Heart right ventricle (tissue), 16 donors: ENCODE results near the gene GSS. TPM values are rescaled to one million over a fixed set of nuclear protein-coding genes. Genes with fewer than 3 reads are reported as not detected.

Source experiments
- ATAC-seq, 8 donors: fragments of 200-7000 bp; cut with Tn5 transposase; one replicate each; pipeline ENCODE4 v1.9.1; 2020; ENCODE audit warnings: mild to moderate bottlenecking in 8 of 8, moderate library complexity in 8 of 8, moderate number of reproducible peaks in 1 of 8
- DNase-seq, 2 donors: peaks; one replicate each; pipeline ENCODE4 v3.0.0-alpha.2; 2020
- H3K27ac ChIP-seq, 10 donors: fragments of 200-600 bp; sonication (generic) in 2 of 10; one replicate each; pipeline versions ENCODE4 v1.5.0 to v1.8.0; 2020 to 2022; ENCODE audit warnings: mild to moderate bottlenecking in 3 of 10
- H3K27me3 ChIP-seq, 7 donors: fragments of 200-600 bp; one replicate each; pipeline ENCODE4 v1.8.0; 2021 to 2022; ENCODE audit warnings: mild to moderate bottlenecking in 2 of 7
- H3K36me3 ChIP-seq, 9 donors: fragments of 200-600 bp; sonication (generic) in 1 of 9; one replicate each; pipeline versions ENCODE4 v1.5.0 to v1.8.0; 2020 to 2022; ENCODE audit warnings: mild to moderate bottlenecking in 2 of 9
- H3K4me1 ChIP-seq, 9 donors: fragments of 200-600 bp; sonication (generic) in 1 of 9; one replicate each; pipeline versions ENCODE4 v1.5.0 to v1.8.0; 2020 to 2022; ENCODE audit warnings: mild to moderate bottlenecking in 4 of 9
- H3K4me3 ChIP-seq, 10 donors: fragments of 200-600 bp; sonication (generic) in 2 of 10; one replicate each; pipeline versions ENCODE4 v1.5.0 to v1.8.0; 2020 to 2022; ENCODE audit warnings: mild to moderate bottlenecking in 7 of 10, moderate library complexity in 2 of 10
- H3K9me3 ChIP-seq, 11 donors: fragments of 200-600 bp in 10 of 11; sonication (generic) in 2 of 11; one replicate each; pipeline versions ENCODE4 v1.5.0 to v1.8.0; 2013 to 2022; ENCODE audit warnings: mild to moderate bottlenecking in 2 of 11, control low read depth in 1 of 11, moderate library complexity in 1 of 11
- WGBS, 2 donors: extraction: QIAGEN DNeasy Blood & Tissue Kit; methylation state at CpG; one replicate each; pipeline ENCODE4 v1.1.7; 2013; ENCODE audit warnings: inconsistent platforms in 1 of 2; 5-methylcytosine and 5-hydroxymethylcytosine counted together
- intact Hi-C, 10 donors: fragments of 100-400 bp; cut with DNase I; formaldehyde crosslinking; loops; one replicate each; pipeline versions ENCODE4 v1.11.1 to v1.14.2; 2022
- polyA plus RNA-seq, 2 donors: library from polyadenylated mRNA; stranded (reverse); fragments of 200-250 nt; gene quantifications; one replicate each; pipeline ENCODE4 v1.2.3, GENCODE V29; 2013
- total RNA-seq, 10 donors: library from RNA; stranded (reverse); fragmentation: NEBNext Ultra II Directional in 3 of 10; extraction: Animal tissue kit (Norgen Biotek cat#: 25700) in 3 of 10; gene quantifications; one replicate each; pipeline versions ENCODE4 v1.2.1 to v1.2.4, GENCODE V29; 2021 to 2023
- TF ChIP-seq, protein P1 (sequence below), 9 donors: fragments of 200-600 bp; sonication (generic) in 2 of 9; IDR thresholded peaks; one replicate each; pipeline versions ENCODE4 v1.5.0 to v1.8.0; 2021 to 2022; ENCODE audit warnings: antibody characterized with exemption in 9 of 9, mild to moderate bottlenecking in 5 of 9, moderate library complexity in 1 of 9
- donor health status: Arrhythmogenic right ventricular cardiomyopathy.
- donor health status: ischemic (EF 13 %, LVEDD 7.1; RV severe dilation, severe dysfunction).
- donor health status: healthy with polysubstance abuse.
- donor health status: DM: no; HTN: yes; CAD: no.
- donor health status: DM: no; HTN: no; CAD: no.
- donor health status: ischemic (EF 25% LVEDD 6.9; RV normal size, moderate dysfunction).
- donor health status: ischemic (EF 25% LVEDD 5.7; RV mildly dilated, moderate dysfunction).
- donor health status: healthy.
- donor health status: DM: yes; HTN: yes; CAD: no.
- donor health status: Ischemic cardiomyopathy.
- donor health status: ischemic (EF 35%, LVEDD 5.7; RV mildly dilated, moderate dysfunction).
- donor health status: nonischemic (EF 11% LVEDD 7.7; RV severe dilation, severe dysfunction).
- donor health status: DM: yes; HTN: yes; CAD: no.
- donor health status: PGD.
- donor health status: ischemic (EF 29% LVEDD 5.4; RV normal size, mild dysfunction).
- donor health status: nonischemic (EF 23%, LVEDD 6.1; RV moderate dilation, normal function).

The GSS gene
- total and polyA plus RNA-seq, 12 donors, result 20.0 to 60.4 (median 25.9) TPM

DNA sequence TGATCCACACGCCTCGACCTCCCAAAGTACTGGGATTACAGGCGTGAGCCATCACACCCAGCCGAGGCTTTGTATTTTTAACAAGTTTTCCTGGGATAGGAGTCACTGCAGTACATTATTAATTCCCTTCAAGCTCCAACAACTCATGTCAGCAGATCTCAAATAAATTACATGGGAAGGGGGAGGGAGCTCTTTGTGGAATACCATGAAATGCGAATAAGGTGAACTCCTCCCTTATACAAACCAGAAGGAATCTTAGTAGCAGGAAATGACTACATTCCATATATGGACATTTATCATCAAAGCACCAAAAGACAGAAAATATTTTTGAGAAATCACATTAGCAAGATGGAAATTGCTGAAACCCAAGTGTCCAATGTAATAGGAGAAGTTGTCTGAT, 2.9 kb downstream of the GSS start:
- DNase-seq, result no peak
- 63 to 72% methylated on average over 5 of the region's 5 CpGs for WGBS, 2 donors
- Histone ChIP-seq H3K27ac (peak overlapping the region in 9 of 10 donors; percentile 19 to 98 (median 64)), H3K4me1 (peaks cover 0 to 46% (median 23%) of the 10 kb centered on the region in 9 donors), H3K4me3 (no peak overlapping the region), H3K9me3 (no peaks in the 10 kb centered on the region), H3K27me3 (no peaks in the 10 kb centered on the region), H3K36me3 (peaks cover 0 to 38% (median 0%) of the 10 kb centered on the region in 9 donors)
- TF ChIP-seq, protein P1, sequence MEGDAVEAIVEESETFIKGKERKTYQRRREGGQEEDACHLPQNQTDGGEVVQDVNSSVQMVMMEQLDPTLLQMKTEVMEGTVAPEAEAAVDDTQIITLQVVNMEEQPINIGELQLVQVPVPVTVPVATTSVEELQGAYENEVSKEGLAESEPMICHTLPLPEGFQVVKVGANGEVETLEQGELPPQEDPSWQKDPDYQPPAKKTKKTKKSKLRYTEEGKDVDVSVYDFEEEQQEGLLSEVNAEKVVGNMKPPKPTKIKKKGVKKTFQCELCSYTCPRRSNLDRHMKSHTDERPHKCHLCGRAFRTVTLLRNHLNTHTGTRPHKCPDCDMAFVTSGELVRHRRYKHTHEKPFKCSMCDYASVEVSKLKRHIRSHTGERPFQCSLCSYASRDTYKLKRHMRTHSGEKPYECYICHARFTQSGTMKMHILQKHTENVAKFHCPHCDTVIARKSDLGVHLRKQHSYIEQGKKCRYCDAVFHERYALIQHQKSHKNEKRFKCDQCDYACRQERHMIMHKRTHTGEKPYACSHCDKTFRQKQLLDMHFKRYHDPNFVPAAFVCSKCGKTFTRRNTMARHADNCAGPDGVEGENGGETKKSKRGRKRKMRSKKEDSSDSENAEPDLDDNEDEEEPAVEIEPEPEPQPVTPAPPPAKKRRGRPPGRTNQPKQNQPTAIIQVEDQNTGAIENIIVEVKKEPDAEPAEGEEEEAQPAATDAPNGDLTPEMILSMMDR (IDR thresholded peaks at IDR 0.05), result no peak
- intact Hi-C loops, result no loop called here
- ATAC-seq, result no peak

DNA sequence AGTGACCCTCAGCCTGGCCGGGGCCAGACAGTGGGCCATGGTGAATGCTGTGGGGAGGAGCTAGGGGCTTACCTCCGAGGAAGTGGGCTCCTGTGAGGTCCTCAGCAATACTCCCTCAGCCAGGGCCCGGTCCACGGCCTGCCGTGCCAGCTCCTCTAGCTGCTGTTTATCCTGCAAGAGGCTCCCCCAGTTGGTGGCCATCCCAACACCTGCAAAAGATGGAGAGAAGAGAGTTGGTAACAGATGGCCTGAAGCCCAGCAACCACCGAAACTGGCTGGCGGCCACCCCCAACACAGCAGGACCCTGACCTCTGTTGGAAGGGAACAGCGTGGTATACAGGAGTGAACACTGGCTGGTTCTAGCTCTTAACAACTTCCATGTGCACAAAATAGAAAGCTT, 4.0 kb downstream of the GSS start:
- no peaks in the 10 kb centered on the region for H3K27me3 ChIP-seq
- peaks cover 0 to 42% (median 0%) of the 10 kb centered on the region in 9 donors for H3K36me3 ChIP-seq
- TF ChIP-seq, protein P1 (IDR thresholded peaks at IDR 0.05), result no peak
- H3K4me1 ChIP-seq, result peaks cover 0 to 46% (median 23%) of the 10 kb centered on the region in 9 donors
- intact Hi-C loops, result no loop called here
- no peak overlapping the region for H3K4me3 ChIP-seq
- 58 to 65% methylated on average over 8 of the region's 8 CpGs for WGBS, 2 donors
- H3K27ac ChIP-seq, result peak overlapping the region in 6 of 10 donors; percentile 40 to 96 (median 64)
- H3K9me3 ChIP-seq, result no peaks in the 10 kb centered on the region
- no peak for ATAC-seq
- DNase-seq, result peak; percentile 27 to 39

DNA sequence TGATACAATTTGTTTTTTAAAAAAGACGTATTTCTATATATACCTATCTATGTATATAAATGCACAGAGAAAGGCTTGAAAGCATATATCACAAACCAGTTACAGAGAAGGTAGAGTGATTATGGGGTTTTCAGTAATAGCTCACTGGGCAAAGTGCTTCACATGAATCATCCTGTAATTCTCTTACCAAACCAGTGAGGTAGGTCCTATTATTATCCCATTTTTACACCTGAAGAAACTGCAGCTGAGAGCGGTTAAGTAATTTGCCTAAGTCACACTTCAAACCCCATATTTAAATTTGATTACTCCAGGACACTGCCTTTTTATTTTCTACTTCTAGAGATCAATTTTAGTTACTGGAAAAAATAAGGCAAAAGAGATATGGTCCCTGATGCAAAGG, 4.4 kb downstream of the GSS start:
- TF ChIP-seq, protein P1 (IDR thresholded peaks at IDR 0.05), result no peak
- peaks cover 0 to 46% (median 0%) of the 10 kb centered on the region in 9 donors for H3K36me3 ChIP-seq
- peaks cover 0 to 45% (median 22%) of the 10 kb centered on the region in 9 donors for H3K4me1 ChIP-seq
- intact Hi-C loops, result no loop called here
- H3K27ac ChIP-seq, result peak overlapping the region in 6 of 10 donors; percentile 40 to 96 (median 64)
- H3K9me3 ChIP-seq, result no peaks in the 10 kb centered on the region
- DNase-seq (no peak), ATAC-seq (no peak)
- no peak overlapping the region for H3K4me3 ChIP-seq
- no peaks in the 10 kb centered on the region for H3K27me3 ChIP-seq
- 90 to 95% methylated on average over 2 of the region's 2 CpGs for WGBS, 2 donors

DNA sequence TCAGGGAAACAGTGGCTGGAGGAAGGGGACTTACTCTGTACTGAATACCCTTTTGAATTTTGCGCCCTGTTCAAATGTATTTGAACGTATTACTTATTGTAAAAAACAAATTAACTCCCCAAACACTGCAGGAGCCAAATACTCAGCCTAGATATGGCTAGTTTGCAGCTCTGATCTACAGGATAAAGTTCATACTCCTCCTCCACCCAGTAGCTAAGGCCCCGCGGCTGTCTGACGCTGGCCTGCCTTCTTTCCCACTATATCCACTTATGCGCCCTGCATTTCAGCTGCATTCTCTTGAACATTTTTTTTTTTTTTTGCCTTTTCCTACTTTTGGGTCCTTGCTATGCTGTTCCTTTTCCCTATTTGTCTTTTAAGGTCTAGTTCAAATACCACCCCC, 6.5 kb downstream of the GSS start:
- 90 to 94% methylated on average over 6 of the region's 6 CpGs for WGBS, 2 donors
- H3K4me1 ChIP-seq, result peaks cover 3 to 39% (median 10%) of the 10 kb centered on the region in 9 donors
- DNase-seq (no peak), ATAC-seq (no peak)
- TF ChIP-seq, protein P1 (IDR thresholded peaks at IDR 0.05), result no peak
- H3K36me3 ChIP-seq, result peaks cover 0 to 66% (median 7%) of the 10 kb centered on the region in 9 donors
- intact Hi-C loops, result no loop called here
- H3K27me3 ChIP-seq, result no peaks in the 10 kb centered on the region
- H3K27ac ChIP-seq, result no peak overlapping the region
- H3K9me3 ChIP-seq, result no peaks in the 10 kb centered on the region
- H3K4me3 ChIP-seq, result no peak overlapping the region
